ELF-1 (cell line): ENCODE results near the gene SERPINE2.
A peak's percentile ranks its signal among the peaks of the same experiment; 100 is the strongest.
"Not testable (repeated sequence)": the region's sequence is repeated elsewhere in the genome, so short reads cannot be mapped to it uniquely, and the experiment has no call there.

Source experiments
- DNase-seq: peaks from one replicate; pipeline ENCODE4 v3.0.0-alpha.2; 2016; ENCODE audit warnings: low read depth, low spot score

Gene SERPINE2

GRCh38 chr2:223943561-223944008 is 95.5 kb downstream of the SERPINE2 start:
- peak; percentile 23 for DNase-seq

GRCh38 chr2:223943135-223943534 is 96.0 kb downstream of the SERPINE2 start:
- DNase-seq = no peak

DNA sequence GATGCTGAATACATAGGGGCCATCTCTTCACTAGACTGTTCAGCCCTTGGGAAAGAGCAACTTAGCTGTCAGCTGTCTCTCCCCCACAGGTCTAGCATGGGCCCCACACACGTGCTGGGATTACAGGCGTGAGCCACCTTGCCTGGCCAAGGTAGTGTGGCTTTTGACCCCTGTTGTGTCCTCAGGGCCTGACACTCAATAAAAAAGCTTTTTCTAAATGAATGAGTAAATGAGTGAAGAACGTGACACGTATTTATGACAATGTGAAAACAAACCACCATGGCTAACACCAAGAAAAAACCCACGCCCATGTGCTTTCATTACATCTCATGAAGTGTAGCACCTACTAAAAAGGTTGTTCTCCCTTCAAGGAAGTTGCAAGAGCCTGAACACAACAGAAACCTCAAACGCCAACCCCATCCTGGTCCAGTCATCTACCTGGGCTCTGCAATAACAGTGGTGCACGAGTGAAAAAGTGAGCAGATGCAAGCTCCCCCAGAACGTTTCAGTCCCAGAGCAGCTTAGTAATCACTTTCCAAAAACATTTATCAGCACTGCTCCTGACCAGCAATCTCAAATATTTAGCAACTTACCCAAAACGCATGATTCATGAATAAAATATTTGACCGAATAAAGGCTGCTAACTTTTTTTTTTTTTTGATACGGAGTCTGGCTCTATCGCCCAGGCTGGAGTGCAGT is 97.4 kb downstream of the SERPINE2 start:
- DNase-seq = no peak

- DNase-seq = not testable (repeated sequence)
Measured at GRCh38 chr2:223939438-223939837, 99.6 kb downstream of the SERPINE2 start.

DNA sequence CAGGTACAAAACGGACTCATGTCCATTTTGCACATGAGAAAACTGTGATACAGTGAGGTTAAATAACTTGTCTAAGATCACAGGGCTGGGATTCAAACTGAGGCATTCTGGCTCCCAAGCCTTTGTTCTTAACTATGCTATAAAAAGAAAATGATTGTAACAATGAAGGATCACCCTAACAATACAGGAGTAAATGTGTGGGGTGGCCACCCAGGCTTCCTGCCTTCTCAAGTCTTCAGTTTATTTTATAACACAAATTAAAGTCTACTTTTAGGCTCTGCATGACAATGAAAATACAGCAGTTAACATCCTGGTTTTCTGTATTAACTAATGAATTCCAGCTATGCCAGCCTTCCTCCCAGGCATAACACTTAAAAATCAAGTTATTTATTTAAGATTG is 101.6 kb downstream of the SERPINE2 start:
- DNase-seq = no peak

DNA sequence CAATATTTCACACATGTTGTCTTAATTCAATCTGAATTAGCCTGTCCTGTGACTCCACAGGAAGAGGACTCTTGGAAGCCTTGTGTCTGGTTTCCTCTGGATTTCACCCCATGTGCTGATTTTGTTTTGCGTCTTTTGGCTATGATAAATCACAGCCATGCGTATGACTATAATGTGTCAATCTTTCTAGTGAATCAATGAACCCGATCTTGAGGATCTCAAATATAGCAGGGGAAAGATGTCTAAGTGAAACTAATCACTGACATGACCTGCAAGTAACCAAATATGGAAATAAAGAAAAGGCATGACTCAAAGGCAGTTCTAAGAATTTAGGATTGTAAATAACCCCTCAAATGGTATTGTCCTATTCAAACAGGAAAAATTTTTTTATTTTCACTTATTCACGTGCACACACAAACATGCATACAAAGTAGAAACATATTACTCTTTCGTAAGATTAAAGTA is 102.2 kb downstream of the SERPINE2 start:
- no peak for DNase-seq

DNA sequence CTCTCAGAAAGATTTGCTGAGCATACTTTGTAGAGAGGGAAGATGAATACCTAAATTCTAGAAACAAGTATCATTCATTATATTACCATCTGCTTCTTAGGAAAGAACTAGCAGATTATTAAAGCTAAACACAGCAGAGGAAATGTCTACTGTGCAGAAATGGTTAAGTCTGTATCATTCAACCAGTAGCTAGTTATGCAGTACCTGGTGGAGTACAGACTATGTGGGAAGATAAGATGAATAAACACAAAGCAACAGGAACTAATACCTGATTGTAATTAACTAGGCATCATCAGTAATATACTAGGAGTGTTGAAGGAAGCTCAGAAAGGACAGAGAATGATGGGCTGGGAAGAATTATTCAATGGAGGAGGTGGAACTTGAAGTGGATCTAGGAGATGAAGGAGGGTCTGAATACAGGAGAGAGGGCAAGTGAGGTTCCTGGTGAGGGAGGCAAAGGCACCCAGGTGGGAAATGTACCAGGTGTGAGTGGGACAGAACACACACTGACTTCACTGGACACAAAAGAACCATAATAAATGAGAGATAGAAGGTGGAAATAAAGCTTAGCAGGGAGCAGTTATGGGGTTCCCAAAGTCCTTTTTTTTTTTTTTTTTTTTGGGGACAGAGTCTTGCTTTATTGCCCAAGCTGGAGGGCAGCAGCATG is 103.5 kb downstream of the SERPINE2 start:
- no peak for DNase-seq

- no peak for DNase-seq
Measured at GRCh38 chr2:223934870-223935269, 104.2 kb downstream of the SERPINE2 start.

- peak; percentile 43 for DNase-seq
Measured at GRCh38 chr2:223932816-223933800, 106.0 kb downstream of the SERPINE2 start.

DNA sequence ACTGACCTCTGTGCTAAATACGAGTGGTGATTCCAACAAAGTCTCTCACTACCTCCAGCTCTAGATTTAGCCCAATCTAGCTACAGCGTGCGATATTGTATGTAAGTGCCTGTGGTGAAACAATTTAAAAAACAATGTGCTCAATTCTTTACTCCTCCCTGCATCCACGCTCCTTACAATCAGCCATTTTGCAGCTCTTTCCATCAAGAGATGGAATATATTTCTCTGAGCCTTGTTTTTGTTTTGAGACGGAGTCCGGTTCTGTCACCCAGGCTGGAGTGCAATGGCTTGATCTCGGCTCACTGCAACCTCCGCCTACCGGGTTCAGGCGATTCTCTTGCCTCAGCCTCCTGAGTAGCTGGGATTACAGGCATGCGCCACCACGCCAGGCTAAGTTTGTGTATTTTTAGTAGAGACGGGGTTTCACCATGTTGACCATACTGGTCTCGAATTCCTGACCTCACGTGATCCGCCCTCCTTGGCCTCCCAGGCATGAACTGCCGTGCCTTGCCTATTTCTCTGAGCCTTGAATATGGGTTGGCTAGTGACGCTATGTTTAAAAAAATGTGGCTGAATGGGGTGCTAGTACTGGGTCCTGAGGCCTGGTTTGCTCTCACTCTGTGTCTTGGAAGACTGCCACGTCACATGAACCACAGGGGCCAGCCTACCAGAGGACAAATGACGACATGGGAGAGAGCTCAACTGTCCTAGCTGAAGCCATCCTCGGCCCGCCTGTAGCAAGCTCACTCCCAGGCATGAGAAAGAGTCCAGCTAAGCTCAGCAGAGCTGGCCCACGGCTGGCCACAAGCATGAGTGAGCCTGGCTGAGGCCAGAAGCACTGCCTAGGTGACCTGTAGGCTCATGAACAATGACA is 108.7 kb downstream of the SERPINE2 start:
- peak; percentile 28 for DNase-seq

DNA sequence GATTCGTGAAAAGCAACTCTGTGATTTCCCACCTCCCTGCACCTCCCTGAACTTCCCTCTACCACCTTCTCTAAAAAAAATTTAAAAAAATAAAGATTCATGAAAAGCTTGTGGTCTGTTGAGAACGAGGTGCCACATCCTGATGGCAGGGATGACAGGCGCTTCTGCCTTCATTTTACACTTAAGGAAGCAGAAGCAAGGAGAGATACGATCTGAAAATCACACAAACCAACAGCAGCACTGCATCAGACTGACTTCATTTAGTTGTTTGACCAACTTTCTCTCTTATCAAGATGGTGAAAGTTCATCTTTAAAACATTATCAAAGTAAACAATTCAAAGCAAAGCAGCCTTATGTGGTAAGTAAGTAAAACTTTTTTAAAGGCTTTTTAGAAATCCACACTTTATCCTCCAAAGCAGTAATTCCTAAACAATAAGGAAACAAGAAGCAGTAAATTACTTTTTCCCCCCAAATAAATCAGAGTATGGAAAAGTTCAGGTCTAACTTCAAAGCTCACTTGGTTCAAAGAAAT is 109.4 kb downstream of the SERPINE2 start:
- no peak for DNase-seq

- no peak for DNase-seq
Measured at GRCh38 chr2:223928113-223929006, 110.7 kb downstream of the SERPINE2 start.

- DNase-seq = no peak
Measured at GRCh38 chr2:223925106-223925505, 114.0 kb downstream of the SERPINE2 start.
